GM12801 (cell line): ENCODE measurements around the gene PGBD5.

ENCODE experiments used
- TF ChIP-seq, protein P1 (sequence below): IDR thresholded peaks from one replicate; pipeline ENCODE4 v1.5.1; 2011; ENCODE audit warnings: control low read depth; ENCODE audit not compliant: insufficient read length; ENCODE audit errors: extremely low read depth

PGBD5 gene

DNA sequence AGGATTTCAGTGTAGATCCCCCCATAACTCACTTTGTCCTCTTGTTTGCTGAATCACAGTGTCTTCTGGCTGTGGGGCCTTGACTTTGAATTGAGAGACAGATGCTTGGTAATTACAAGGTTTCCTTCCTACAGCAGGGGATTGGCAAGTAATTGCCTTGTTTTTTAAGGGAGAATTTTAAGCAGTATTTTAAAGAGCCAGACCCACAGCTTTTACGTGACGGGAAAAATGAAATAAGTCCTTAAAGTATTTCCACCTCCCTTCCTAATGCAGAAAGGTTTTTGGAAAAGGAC lies 41.0 kb downstream of the PGBD5 start:
- TF ChIP-seq, protein P1, sequence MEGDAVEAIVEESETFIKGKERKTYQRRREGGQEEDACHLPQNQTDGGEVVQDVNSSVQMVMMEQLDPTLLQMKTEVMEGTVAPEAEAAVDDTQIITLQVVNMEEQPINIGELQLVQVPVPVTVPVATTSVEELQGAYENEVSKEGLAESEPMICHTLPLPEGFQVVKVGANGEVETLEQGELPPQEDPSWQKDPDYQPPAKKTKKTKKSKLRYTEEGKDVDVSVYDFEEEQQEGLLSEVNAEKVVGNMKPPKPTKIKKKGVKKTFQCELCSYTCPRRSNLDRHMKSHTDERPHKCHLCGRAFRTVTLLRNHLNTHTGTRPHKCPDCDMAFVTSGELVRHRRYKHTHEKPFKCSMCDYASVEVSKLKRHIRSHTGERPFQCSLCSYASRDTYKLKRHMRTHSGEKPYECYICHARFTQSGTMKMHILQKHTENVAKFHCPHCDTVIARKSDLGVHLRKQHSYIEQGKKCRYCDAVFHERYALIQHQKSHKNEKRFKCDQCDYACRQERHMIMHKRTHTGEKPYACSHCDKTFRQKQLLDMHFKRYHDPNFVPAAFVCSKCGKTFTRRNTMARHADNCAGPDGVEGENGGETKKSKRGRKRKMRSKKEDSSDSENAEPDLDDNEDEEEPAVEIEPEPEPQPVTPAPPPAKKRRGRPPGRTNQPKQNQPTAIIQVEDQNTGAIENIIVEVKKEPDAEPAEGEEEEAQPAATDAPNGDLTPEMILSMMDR: no peak

DNA sequence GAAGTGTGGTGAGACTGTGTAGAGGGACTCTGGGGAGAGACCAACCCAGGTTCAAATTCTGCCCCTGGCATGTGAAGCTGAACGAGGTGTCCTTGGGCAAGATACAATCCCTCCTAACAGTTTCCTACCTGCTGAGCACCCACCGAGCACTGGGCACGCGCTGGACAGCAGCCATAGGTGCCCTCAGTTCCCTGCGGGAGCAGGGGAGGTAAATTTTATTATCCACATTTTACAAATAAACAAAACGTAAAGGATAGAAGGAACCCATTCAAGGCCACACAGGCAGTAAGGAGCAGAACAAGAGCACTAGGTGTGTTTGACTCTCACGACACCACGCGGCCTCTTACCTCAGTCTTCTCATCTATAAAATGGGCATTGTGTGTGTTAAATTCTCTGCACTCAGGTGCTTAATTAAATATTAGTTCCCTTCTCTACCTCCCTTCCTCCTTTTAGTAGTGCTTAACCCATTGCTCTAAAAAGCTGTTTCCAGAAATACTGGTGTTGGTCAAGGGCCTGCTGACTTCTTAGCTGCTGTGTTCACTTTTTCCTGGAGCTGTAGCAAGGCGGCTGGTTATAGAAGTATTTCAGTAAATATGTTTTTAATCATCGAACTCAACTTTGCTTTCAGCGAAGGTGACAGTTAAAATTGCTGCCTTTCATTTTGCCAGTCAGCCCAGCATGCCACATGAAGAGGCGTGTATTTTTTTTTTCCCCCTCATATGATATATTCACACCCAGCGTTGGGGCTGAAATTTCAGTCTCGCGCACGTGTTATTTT lies 41.6 kb downstream of the PGBD5 start:
- TF ChIP-seq, protein P1: no peak

DNA sequence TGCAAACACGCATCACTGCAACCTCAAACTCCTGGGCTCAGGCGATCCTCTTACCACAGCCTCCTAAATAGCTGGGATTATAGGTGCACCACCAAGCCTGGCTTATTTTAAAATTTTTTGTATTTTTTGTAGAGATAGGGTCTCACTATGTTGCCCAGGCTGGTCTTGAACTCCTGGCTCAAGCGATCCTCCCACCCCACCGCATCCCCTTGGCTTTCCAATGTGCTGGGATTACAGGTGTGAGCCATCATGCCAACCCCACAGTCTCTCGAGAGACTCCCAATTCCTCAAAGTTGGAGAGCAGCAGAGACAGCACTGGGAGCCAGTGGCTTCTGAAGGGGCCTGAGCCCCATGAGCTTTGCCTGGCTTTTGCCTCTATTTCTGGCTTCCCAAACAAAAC lies 42.7 kb downstream of the PGBD5 start:
- TF ChIP-seq, protein P1: no peak

DNA sequence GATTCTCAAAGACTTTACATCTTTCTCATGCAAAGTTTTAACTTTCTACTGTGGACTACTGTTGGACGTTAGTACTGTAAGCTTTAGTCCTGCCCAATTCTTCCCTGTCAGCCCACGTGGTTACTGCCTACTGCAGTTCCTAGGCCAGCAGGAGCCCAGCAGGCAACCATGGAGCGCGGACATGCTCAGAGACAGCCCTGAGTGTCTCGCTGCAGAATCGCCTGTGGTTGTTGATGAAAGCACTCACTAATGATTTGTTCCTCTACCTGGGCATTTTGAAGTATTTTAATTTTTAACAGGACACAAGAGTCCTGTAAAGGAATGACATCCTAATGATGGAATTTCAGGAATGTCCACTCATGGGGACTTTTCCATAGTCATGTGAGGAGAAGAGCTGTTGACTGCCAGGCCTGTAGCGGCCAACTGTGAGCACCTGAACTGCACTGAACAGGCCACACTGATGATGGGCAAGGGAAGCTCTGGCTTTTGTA lies 44.1 kb downstream of the PGBD5 start:
- TF ChIP-seq, protein P1: no peak

DNA sequence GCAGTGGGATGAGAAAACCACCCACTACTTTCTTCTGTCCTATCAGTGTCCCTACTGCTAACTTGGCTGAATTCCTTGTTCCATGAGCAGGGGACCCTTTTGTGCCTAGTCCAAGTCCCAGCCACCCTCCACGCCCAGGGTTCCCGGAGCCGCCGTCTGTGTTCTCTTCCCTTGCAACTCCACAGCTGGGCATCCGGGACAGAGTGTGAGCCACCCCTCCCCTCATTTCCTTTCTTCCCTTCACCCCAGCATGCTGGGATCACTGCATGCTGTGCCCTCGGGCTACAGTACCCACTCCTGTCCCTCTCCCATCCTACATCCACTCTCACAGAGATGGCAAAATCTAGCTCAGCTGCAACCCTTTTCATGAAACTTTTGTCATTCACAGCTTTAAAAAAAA lies 44.5 kb downstream of the PGBD5 start:
- TF ChIP-seq, protein P1: no peak

DNA sequence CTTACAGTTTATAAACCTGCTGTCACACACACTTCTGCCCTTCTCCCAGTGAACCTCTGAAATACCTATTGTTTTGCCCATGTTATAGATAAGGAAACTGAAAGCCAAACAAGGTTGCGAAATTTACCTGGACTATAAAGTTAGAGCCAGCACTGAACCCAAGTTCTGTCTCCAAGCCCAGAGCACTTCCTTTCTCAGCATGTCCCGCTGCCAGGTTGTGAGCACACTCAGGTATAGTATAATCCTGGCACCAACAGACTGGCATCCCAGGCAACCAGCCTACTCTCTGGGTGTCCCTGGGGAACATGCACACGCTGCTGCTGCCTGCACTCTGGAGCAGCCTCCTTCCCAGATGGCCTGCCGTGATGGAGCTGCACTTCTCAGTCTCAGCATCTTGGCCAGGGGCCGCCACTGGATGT lies 45.1 kb downstream of the PGBD5 start:
- TF ChIP-seq, protein P1: no peak

DNA sequence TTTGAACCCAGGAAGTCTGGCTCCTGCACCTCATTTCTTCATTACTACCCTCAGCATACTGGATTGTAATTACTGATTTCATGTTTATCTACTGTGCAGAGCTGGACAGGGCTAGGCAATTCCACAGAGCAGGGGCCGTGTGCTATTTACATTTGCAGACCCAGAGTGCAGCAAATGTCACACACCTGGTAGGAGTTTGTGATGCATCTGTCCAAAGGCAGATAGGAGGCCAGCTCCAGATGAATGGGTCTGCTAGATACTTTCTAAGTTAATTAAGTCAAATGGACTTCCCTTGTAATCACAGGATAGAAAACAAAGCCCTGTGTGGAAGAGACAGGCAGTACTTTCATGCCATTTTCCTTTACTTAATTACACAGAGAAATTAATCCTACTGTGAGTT lies 46.2 kb downstream of the PGBD5 start:
- TF ChIP-seq, protein P1: no peak
